BLaER1 (cell line): ENCODE data around the gene CCDC106.

Experiments
- H3K27ac ChIP-seq: shearing (Covaris generic); formaldehyde crosslinking; 2 replicates; pipeline ENCODE4 v1.8.1; 2022
- H3K27me3 ChIP-seq: shearing (Covaris generic); formaldehyde crosslinking; 2 replicates; pipeline ENCODE4 v1.8.1; 2022
- H3K36me3 ChIP-seq: shearing (Covaris generic); formaldehyde crosslinking; 2 replicates; pipeline ENCODE4 v1.8.1; 2022
- H3K4me1 ChIP-seq: shearing (Covaris generic); formaldehyde crosslinking; 2 replicates; pipeline ENCODE4 v1.8.1; 2022
- H3K4me2 ChIP-seq: shearing (Covaris generic); formaldehyde crosslinking; 2 replicates; pipeline ENCODE4 v1.8.1; 2022
- H3K4me3 ChIP-seq: shearing (Covaris generic); formaldehyde crosslinking; 2 replicates; pipeline ENCODE4 v1.8.1; 2022
- H3K9ac ChIP-seq: shearing (Covaris generic); formaldehyde crosslinking; 2 replicates; pipeline ENCODE4 v1.8.1; 2022
- H3K9me3 ChIP-seq: shearing (Covaris generic); formaldehyde crosslinking; 2 replicates; pipeline ENCODE4 v1.8.1; 2022
- H4K20me1 ChIP-seq: shearing (Covaris generic); formaldehyde crosslinking; 2 replicates; pipeline ENCODE4 v1.8.1; 2022
- Cebpa-rat ChIP-seq: shearing (Covaris generic); IDR thresholded peaks from 2 replicates; pipeline ENCODE4 v1.8.1; 2022

The CCDC106 gene

DNA sequence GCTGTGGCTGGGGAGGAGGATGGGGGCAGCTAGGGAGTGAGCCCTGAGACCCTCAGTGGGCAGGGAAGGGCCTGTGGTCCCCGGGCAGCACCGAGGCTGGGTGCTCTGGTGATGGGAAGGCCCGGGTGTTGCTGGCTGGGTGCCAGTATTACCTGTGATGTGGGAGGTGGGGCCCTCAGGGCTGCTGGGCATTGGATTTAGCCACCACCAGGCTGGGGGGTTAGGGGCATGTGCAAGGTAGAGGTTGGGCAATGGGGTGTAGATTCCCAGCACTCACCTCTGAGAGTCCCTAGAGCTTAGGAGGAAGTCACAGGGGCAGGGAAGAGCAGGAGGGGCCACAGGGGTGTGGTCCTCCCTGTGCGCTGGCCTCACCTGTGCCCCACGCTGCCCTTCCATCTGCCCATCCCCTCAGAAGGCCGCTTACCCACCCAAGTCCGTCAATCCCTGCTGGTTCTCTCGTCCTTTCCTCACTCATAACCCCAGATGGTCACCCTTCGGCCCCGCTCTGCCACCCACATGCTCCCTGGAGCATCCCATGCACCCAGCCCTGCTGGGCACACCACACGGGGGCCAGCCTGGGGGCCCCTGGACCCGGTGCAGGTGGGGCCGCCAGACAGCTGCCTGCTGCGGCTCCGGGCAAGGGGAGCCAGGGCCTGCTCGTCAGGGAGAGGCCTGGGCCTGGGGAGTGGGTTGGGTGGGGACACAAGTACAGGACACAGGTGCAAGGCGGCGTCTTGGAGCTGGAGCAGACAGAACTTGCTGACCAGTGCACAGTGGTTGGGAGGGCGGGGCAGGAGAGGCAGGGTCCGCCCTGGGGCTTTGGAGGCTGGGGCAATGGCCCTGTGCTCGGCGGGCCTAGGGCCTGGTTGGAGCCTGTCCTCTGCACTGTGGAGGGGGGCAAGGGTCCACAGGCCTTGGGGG, 39.5 kb downstream of the CCDC106 start:
- Histone ChIP-seq H3K36me3 (peaks cover 97% of the 10 kb centered on the region), H3K4me3 (no peak overlapping the region), H3K4me2 (peak overlapping the region; percentile 70), H3K4me1 (peaks cover 36% of the 10 kb centered on the region), H4K20me1 (peaks cover 95% of the 10 kb centered on the region), H3K27me3 (no peaks in the 10 kb centered on the region), H3K9me3 (no peaks in the 10 kb centered on the region), H3K27ac (peak overlapping the region; percentile 51), H3K9ac (peak overlapping the region; percentile 38; the same call in 1 of the 2 replicates)
- no peak for TF ChIP-seq Cebpa-rat

DNA sequence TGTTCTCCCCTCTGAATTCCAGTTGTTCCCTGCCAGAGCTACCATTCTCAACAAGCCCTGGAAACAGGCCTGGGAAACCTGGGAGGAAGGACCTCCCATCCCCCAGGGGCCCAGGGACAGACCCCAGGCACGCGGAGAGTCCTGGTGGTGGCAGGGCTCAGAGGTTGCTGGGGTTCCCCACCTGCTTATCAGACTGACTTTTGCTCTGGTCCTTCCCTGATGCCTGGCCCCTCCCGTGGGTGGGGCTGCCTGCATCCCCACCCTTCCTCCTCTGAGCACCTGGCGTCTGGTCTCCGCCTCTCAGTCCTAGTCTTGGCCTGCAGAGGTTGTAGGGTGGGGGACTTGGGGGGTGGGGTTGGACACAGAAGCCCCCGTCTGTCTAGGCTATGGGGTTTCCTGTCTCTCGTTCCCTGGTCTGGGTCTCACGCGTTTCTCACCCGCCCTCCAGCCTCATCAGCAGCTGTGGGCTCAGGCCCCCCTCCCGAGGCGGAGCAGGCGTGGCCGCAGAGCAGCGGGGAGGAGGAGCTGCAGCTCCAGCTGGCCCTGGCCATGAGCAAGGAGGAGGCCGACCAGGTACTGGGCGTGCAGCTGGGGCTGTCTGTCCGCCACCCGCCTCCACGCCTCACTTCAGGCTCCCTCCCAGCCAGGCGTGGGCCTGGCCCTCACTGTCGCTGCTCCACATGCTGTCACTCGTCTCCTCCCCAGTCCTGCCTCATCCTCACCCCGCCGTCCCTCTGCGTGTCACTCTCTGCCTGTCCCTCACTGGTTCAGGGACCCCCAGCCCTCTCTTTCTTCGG, 40.6 kb downstream of the CCDC106 start:
- H3K4me1 ChIP-seq = peaks cover 36% of the 10 kb centered on the region
- TF ChIP-seq Cebpa-rat = no peak
- peak overlapping the region; percentile 51 for H3K27ac ChIP-seq
- H3K4me3 ChIP-seq = no peak overlapping the region
- H3K4me2 ChIP-seq = peak overlapping the region; percentile 70
- peak overlapping the region; percentile 38; the same call in 1 of the 2 replicates for H3K9ac ChIP-seq
- H4K20me1 ChIP-seq = peaks cover 84% of the 10 kb centered on the region
- no peaks in the 10 kb centered on the region for H3K9me3 ChIP-seq
- H3K36me3 ChIP-seq = peaks cover 97% of the 10 kb centered on the region
- H3K27me3 ChIP-seq = no peaks in the 10 kb centered on the region

DNA sequence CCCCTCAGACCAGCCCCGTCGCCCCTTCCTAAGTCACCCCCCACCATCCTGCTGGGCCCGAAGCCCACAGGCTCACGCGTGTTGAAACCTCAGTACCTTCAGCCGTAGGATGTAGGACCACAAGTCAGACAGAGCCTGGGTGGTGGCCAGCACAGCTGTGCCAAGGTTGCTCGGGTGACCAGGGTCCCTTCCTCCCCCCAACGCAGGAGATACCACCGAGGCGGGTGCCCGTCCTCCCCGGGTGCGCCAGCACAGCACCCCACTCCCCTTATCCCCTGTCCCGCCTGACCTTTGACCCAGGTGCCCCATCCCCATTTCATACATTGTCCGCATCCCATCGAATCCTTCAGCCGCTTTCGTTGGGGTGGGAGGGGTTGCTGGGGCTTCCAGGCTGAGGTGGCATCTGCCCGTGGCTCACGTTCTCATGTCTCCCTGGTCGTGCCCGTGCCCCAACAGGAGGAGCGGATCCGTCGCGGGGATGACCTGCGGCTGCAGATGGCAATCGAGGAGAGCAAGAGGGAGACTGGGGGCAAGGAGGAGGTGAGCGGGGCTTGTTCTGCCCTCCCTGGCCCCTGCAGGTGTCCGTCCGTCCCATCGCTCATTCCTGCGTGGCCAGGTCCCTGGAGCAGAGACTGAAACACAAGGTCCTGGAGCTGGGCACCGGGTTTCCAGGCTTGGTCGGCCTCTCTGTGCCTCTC, 41.5 kb downstream of the CCDC106 start:
- Histone ChIP-seq H3K27me3 (no peaks in the 10 kb centered on the region), H3K9me3 (no peaks in the 10 kb centered on the region), H4K20me1 (peaks cover 74% of the 10 kb centered on the region), H3K4me2 (peak overlapping the region; percentile 70), H3K9ac (0 out of 2 replicates have a peak overlapping the region, but pooled peaks have one; percentile 15), H3K36me3 (peaks cover 97% of the 10 kb centered on the region), H3K27ac (peak overlapping the region; percentile 44), H3K4me1 (peaks cover 36% of the 10 kb centered on the region), H3K4me3 (no peak overlapping the region)
- TF ChIP-seq Cebpa-rat = no peak

DNA sequence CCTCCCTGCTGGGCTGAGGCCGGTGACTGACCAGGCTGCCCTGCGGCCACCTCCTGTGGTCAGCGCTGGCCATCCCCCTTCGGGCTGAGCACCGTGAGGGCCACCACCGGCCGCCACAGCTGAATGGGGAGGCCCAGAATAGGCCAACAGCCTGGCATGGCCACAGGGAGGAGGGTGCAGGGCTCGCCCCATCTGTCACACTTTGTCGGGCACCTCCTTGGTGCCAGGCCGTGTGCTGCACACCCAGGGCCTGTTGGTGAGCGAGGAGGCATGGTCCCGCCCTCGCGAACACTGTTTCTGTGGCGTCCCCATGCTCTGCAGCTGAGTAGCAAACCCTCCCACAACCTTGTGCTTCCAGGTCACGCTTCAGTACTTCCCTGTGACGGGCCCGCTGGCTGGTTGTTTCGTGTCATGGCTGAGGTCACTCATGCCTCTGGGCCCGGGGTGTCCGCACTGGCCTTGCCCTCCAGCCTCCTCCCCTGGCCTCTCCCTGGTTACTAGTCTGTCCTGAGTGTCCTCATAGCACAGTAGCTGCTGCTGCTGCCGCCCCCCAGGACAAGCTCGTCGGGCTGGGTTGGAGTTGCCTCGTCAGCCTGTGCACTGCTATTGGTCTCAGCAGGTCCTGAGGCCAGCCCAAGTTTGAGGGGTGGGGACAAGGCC, 42.2 kb downstream of the CCDC106 start:
- TF ChIP-seq Cebpa-rat = no peak
- Histone ChIP-seq H3K9me3 (no peaks in the 10 kb centered on the region), H3K27ac (peak overlapping the region; percentile 44), H3K4me2 (peak overlapping the region; percentile 34), H3K9ac (0 out of 2 replicates have a peak overlapping the region, but pooled peaks have one; percentile 15), H3K36me3 (peaks cover 97% of the 10 kb centered on the region), H3K4me3 (no peak overlapping the region), H4K20me1 (peaks cover 68% of the 10 kb centered on the region), H3K27me3 (no peaks in the 10 kb centered on the region), H3K4me1 (peaks cover 36% of the 10 kb centered on the region)

DNA sequence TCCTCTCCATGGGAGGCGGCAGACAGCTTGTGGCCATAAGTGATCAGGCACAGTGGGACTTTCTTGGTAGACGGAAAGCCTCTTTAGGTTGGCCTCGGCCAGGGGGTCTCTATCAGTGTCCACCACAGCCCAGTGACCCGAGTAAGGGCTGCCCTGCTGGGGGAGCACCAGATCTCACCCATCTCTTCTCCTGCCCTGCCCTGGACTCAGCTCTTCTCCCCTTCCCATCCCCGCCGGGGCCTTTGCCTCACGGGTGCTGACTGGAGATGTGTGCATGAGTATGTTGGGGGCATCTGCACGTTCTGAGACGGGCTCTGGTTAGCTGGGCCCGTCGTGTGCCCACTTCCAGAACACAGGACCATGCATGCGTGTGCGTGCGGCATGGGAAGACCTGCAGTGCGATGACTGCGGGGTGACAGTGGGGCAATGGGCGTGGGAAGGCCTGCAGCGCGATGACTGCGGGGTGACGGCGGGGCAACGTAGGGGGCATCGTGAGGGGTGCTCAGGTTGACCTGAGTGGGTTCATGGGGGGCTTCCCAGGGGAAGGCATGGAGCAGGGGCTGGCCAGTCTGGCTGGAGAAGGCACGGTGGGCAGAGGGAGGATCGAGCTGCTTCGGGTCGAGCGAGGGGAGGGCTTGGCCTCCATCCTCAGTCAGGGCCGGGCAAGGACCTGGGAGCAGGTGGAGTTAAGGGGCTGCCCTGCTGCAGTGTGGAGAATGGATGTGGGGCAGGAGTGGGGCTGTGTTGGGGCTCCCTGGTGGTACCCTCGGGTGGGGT, 42.9 kb downstream of the CCDC106 start:
- Histone ChIP-seq H3K36me3 (peaks cover 97% of the 10 kb centered on the region), H3K4me2 (no peak overlapping the region), H4K20me1 (peaks cover 60% of the 10 kb centered on the region), H3K27me3 (no peaks in the 10 kb centered on the region), H3K9ac (no peak overlapping the region), H3K4me3 (no peak overlapping the region), H3K9me3 (no peaks in the 10 kb centered on the region), H3K4me1 (peaks cover 36% of the 10 kb centered on the region), H3K27ac (no peak overlapping the region)
- TF ChIP-seq Cebpa-rat = no peak

DNA sequence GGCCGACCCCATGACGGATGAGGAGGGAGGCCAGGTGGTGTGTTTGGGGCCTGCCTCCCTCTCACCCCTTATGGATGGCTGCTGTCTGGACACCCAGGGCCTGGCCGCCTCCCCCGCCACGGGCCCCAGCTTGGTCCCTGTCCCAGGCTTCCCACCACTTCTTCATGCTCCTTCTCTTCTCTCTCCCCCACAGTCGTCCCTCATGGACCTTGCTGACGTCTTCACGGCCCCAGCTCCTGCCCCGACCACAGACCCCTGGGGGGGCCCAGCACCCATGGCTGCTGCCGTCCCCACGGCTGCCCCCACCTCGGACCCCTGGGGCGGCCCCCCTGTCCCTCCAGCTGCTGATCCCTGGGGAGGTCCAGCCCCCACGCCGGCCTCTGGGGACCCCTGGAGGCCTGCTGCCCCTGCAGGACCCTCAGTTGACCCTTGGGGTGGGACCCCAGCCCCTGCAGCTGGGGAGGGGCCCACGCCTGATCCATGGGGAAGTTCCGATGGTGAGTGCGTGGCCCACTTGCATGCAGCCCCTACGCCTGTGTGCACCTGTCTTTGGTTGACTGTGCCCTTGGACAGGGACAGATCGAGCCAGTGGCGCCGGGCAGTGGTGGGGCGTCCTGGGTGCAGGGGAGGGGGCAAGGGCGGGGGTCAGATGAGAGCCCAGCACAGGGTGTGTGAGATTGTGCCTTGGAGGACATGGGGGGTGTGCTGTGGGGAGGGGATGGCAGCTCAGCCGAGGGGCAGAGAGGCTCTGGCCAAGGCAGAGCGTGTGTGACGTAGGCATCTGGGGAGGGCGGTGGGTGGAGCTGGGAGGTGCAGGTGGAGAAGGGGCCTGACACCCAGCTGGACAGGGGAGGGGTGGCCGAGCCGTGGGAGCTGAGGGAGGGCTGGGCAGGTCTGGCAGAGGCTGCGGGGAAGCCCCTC, 43.8 kb downstream of the CCDC106 start:
- Histone ChIP-seq H3K36me3 (peaks cover 97% of the 10 kb centered on the region), H3K27ac (no peak overlapping the region), H4K20me1 (peaks cover 60% of the 10 kb centered on the region), H3K9ac (no peak overlapping the region), H3K9me3 (no peaks in the 10 kb centered on the region), H3K4me3 (no peak overlapping the region), H3K4me2 (no peak overlapping the region), H3K27me3 (no peaks in the 10 kb centered on the region), H3K4me1 (peaks cover 36% of the 10 kb centered on the region)
- no peak for TF ChIP-seq Cebpa-rat

DNA sequence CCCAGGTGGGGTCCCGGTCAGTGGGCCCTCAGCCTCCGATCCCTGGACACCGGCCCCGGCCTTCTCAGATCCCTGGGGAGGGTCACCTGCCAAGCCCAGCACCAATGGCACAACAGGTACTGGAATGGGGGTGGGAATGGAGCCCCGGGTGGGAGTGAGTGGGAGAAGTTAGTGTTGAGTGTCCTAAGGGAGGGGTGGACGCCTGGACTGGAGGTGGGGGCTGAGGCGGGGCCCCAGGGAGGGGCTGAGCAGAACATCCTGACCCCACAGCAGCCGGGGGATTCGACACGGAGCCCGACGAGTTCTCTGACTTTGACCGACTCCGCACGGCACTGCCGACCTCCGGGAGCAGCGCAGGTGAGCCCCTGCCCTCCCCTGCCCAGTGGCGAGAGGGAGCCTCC, 44.7 kb downstream of the CCDC106 start:
- no peaks in the 10 kb centered on the region for H3K27me3 ChIP-seq
- H3K9ac ChIP-seq = no peak overlapping the region
- no peak overlapping the region for H3K4me2 ChIP-seq
- H3K9me3 ChIP-seq = no peaks in the 10 kb centered on the region
- H3K4me1 ChIP-seq = peaks cover 28% of the 10 kb centered on the region
- no peak overlapping the region for H3K4me3 ChIP-seq
- H3K36me3 ChIP-seq = peaks cover 97% of the 10 kb centered on the region
- no peak for TF ChIP-seq Cebpa-rat
- H4K20me1 ChIP-seq = peaks cover 58% of the 10 kb centered on the region
- no peak overlapping the region for H3K27ac ChIP-seq
